Natural killer cell (primary cell): Measurements from ENCODE around the gene RNF150. TPM values are rescaled to one million over a fixed set of nuclear protein-coding genes. Genes with fewer than 3 reads are reported as not detected.

Experiments
- ATAC-seq, 3 donors: fragments of 150-1000 bp in 2 of 3; fragments of 200-7000 bp in 1 of 3; cut with Tn5 transposase; 1 replicate in 1 of 3; 2 replicates in 2 of 3; pipeline ENCODE4 v1.10.0; 2021; ENCODE audit warnings: mild to moderate bottlenecking in 2 of 3, moderate library complexity in 2 of 3
- DNase-seq, 2 donors: peaks; one replicate each; pipeline versions ENCODE4 v3.0.0 to v3.0.0-alpha.2; 2013 to 2021; ENCODE audit warnings: mixed read lengths in 1 of 2
- H3K27ac ChIP-seq: one replicate; pipeline ENCODE4 v1.5.1; 2013; ENCODE audit warnings: mild to moderate bottlenecking, low read length
- H3K27me3 ChIP-seq: one replicate; pipeline ENCODE4 v1.6.1; 2013; ENCODE audit warnings: low read length; ENCODE audit not compliant: control insufficient read depth, insufficient read depth
- H3K36me3 ChIP-seq: one replicate; pipeline ENCODE4 v1.6.1; 2013; ENCODE audit warnings: low read length; ENCODE audit not compliant: control insufficient read depth, insufficient read depth
- H3K4me1 ChIP-seq: one replicate; pipeline ENCODE4 v1.6.1; 2013; ENCODE audit warnings: low read length; ENCODE audit not compliant: control insufficient read depth, insufficient read depth
- H3K4me3 ChIP-seq: one replicate; pipeline ENCODE4 v1.5.1; 2013; ENCODE audit warnings: low read length
- H3K9me3 ChIP-seq: one replicate; pipeline ENCODE4 v1.6.1; 2013; ENCODE audit warnings: low read length; ENCODE audit not compliant: control insufficient read depth, insufficient read depth
- H3K27ac Mint-ChIP-seq, 2 donors: one replicate each; pipeline ENCODE4 v1.8.0; 2022; ENCODE audit warnings: mild to moderate bottlenecking in 2 of 2, mixed read lengths in 2 of 2, moderate library complexity in 1 of 2
- H3K27me3 Mint-ChIP-seq, 2 donors: one replicate each; pipeline ENCODE4 v1.8.0; 2022; ENCODE audit warnings: low read depth in 2 of 2, mixed read lengths in 2 of 2
- H3K36me3 Mint-ChIP-seq: one replicate; pipeline ENCODE4 v1.8.0; 2022; ENCODE audit warnings: mixed read lengths
- H3K4me1 Mint-ChIP-seq, 2 donors: one replicate each; pipeline ENCODE4 v1.8.0; 2022; ENCODE audit warnings: mixed read lengths in 2 of 2
- H3K4me3 Mint-ChIP-seq: one replicate; pipeline ENCODE4 v1.8.0; 2022; ENCODE audit warnings: mild to moderate bottlenecking, moderate library complexity, mixed read lengths
- H3K9me3 Mint-ChIP-seq, 2 donors: one replicate each; pipeline ENCODE4 v1.8.0; 2022; ENCODE audit warnings: mixed read lengths in 2 of 2
- CTCF ChIP-seq: fragments of 200-600 bp; IDR thresholded peaks from one replicate; pipeline ENCODE4 v1.8.0; 2022; ENCODE audit warnings: antibody characterized with exemption
- WGBS: methylation state at CpG from one replicate; pipeline ENCODE4 v1.1.7; 2013; ENCODE audit warnings: missing lambda C conversion rate; ENCODE audit not compliant: insufficient coverage; 5-methylcytosine and 5-hydroxymethylcytosine counted together
- intact Hi-C: fragments of 100-400 bp; cut with micrococcal nuclease; formaldehyde crosslinking; loops from one replicate; pipeline ENCODE4 v1.14.2; 2022
- total RNA-seq, 4 donors: library from RNA; stranded (reverse); fragments of 120-200 nt in 1 of 4; gene quantifications; one replicate each; pipeline versions ENCODE4 v1.2.3 to v1.2.4, GENCODE V29; 2013 to 2022

Gene RNF150
- total RNA-seq, 3 donors from 2014 or later (not counting 1 experiment from before 2014, with no cell fraction given), result 0.09 TPM; not detected in 2

- TF ChIP-seq CTCF, result no peak
- Histone ChIP-seq H3K27me3 (no peaks in the 10 kb centered on the region), H3K27ac (no peak overlapping the region), H3K4me1 (no peaks in the 10 kb centered on the region), H3K4me3 (no peak overlapping the region), H3K36me3 (no peaks in the 10 kb centered on the region), H3K9me3 (no peaks in the 10 kb centered on the region)
- Mint-ChIP-seq H3K36me3 (no peaks in the 10 kb centered on the region), H3K4me1 (no peaks in the 10 kb centered on the region), H3K9me3 (peaks cover 3 to 6% of the 10 kb centered on the region in 2 donors), H3K27me3 (no peaks in the 10 kb centered on the region), H3K27ac (no peak overlapping the region), H3K4me3 (no peak overlapping the region)
- DNase-seq (no peak), ATAC-seq (no peak)
- intact Hi-C loops, result no loop called here
Measured at GRCh38 chr4:141037446-141037845, 95.8 kb downstream of the RNF150 start.

- no peak for ATAC-seq
- Histone ChIP-seq H3K4me3 (no peak overlapping the region), H3K36me3 (no peaks in the 10 kb centered on the region), H3K27me3 (no peaks in the 10 kb centered on the region), H3K27ac (no peak overlapping the region), H3K4me1 (no peaks in the 10 kb centered on the region), H3K9me3 (no peaks in the 10 kb centered on the region)
- no peaks in the 10 kb centered on the region for H3K4me1 Mint-ChIP-seq
- intact Hi-C loops, result no loop called here
- no peak for DNase-seq
- no peak for TF ChIP-seq CTCF
- H3K27me3 Mint-ChIP-seq, result no peaks in the 10 kb centered on the region
- WGBS, result 87% methylated on average over 1 of the region's 2 CpGs
- H3K36me3 Mint-ChIP-seq, result no peaks in the 10 kb centered on the region
- no peak overlapping the region for H3K4me3 Mint-ChIP-seq
- H3K27ac Mint-ChIP-seq, result no peak overlapping the region
- peaks cover 3 to 6% of the 10 kb centered on the region in 2 donors for H3K9me3 Mint-ChIP-seq
Measured at GRCh38 chr4:141036786-141037185, 96.5 kb downstream of the RNF150 start.

GRCh38 chr4:141035920-141036319, 97.3 kb downstream of the RNF150 start:
- H3K27me3 ChIP-seq, result no peaks in the 10 kb centered on the region
- H3K36me3 Mint-ChIP-seq, result no peaks in the 10 kb centered on the region
- no peaks in the 10 kb centered on the region for H3K4me1 Mint-ChIP-seq
- no peak overlapping the region for H3K27ac Mint-ChIP-seq
- no peaks in the 10 kb centered on the region for H3K27me3 Mint-ChIP-seq
- H3K9me3 ChIP-seq, result no peaks in the 10 kb centered on the region
- peaks cover 6% of the 10 kb centered on the region in 2 donors for H3K9me3 Mint-ChIP-seq
- no peaks in the 10 kb centered on the region for H3K36me3 ChIP-seq
- ATAC-seq (no peak), DNase-seq (no peak)
- no peaks in the 10 kb centered on the region for H3K4me1 ChIP-seq
- no peak overlapping the region for H3K27ac ChIP-seq
- TF ChIP-seq CTCF, result no peak
- intact Hi-C loops, result no loop called here
- H3K4me3 ChIP-seq, result no peak overlapping the region
- H3K4me3 Mint-ChIP-seq, result no peak overlapping the region

- 79% methylated on average over 2 of the region's 2 CpGs for WGBS
- no peaks in the 10 kb centered on the region for H3K27me3 ChIP-seq
- Mint-ChIP-seq H3K4me3 (no peak overlapping the region), H3K9me3 (peaks cover 3 to 7% of the 10 kb centered on the region in 2 donors), H3K27ac (no peak overlapping the region), H3K4me1 (no peaks in the 10 kb centered on the region), H3K36me3 (no peaks in the 10 kb centered on the region), H3K27me3 (no peaks in the 10 kb centered on the region)
- no peaks in the 10 kb centered on the region for H3K4me1 ChIP-seq
- DNase-seq (no peak), ATAC-seq (no peak)
- no peaks in the 10 kb centered on the region for H3K36me3 ChIP-seq
- TF ChIP-seq CTCF, result no peak
- H3K27ac ChIP-seq, result no peak overlapping the region
- H3K9me3 ChIP-seq, result no peaks in the 10 kb centered on the region
- H3K4me3 ChIP-seq, result no peak overlapping the region
- intact Hi-C loops, result no loop called here
Measured at GRCh38 chr4:141028024-141028529, 105.2 kb downstream of the RNF150 start.
